GM12878 (cell line): ENCODE measurements around the gene NCBP2. TPM values are rescaled to one million over a fixed set of nuclear protein-coding genes. Genes with fewer than 3 reads are reported as not detected.

Experiments used
- ATAC-seq: fragments of 200-7000 bp; cut with Tn5 transposase; 3 replicates; pipeline ENCODE4 v1.9.1; 2020; ENCODE audit warnings: mild to moderate bottlenecking, moderate library complexity
- BruUV-seq: library from RNA; stranded (reverse); fragments of 400-500 nt; replicated peaks from 2 replicates; lab custom pipeline; 2021; lab: Mats Ljungman, UMichigan
- CTCF ChIA-PET: fragments of 300-600 bp; sonication (Branson Sonifier 250); formaldehyde crosslinking; extraction: SDS; loops from one replicate; lab custom pipeline; 2021; ENCODE audit warnings: inconsistent platforms; lab: Yijun Ruan, JAX
- POLR2A ChIA-PET: fragments of 350-600 bp; formaldehyde crosslinking; extraction: SDS; loops from one replicate; lab custom pipeline; 2021; ENCODE audit warnings: inconsistent platforms; lab: Charles Lee
- RAD21 ChIA-PET: fragments of 300-600 bp; sonication (Branson Sonifier 250); formaldehyde crosslinking; loops from one replicate; lab custom pipeline; 2023; ENCODE audit warnings: antibody characterized with exemption; ENCODE audit not compliant: unreplicated experiment; lab: Charles Lee
- SMC1A ChIA-PET: fragments of 300-600 bp; sonication (Branson Sonifier 250); formaldehyde crosslinking; loops from one replicate; lab custom pipeline; 2023; ENCODE audit not compliant: unreplicated experiment, uncharacterized antibody; lab: Charles Lee
- DNase-seq: peaks from one replicate; pipeline ENCODE4 v3.0.0-alpha.2; 2011; ENCODE audit warnings: low read depth, low spot score
- FAIRE-seq: peaks from 3 replicates; lab custom pipeline; 2011; peaks lifted over from hg19 to GRCh38; lab: Jason Lieb, UNC
- H2AFZ ChIP-seq: 2 replicates; pipeline ENCODE4 v1.6.0; 2011; ENCODE audit warnings: low read depth, low read length, control low read depth; ENCODE audit not compliant: control insufficient read depth
- H3K27ac ChIP-seq: 2 replicates; pipeline ENCODE4 v1.5.1; 2011; ENCODE audit warnings: control low read depth; ENCODE audit not compliant: control insufficient read depth, insufficient read depth
- H3K27me3 ChIP-seq, 2 experiments: replicated peaks in 1 of 2; 2 replicates each; pipeline versions ENCODE4 v1.6.0 to v1.6.1; 2011; ENCODE audit warnings: low read length in 1 of 2; ENCODE audit not compliant: control insufficient read depth in 2 of 2, insufficient read depth in 2 of 2
- H3K36me3 ChIP-seq, 2 experiments: 2 replicates each; pipeline ENCODE4 v1.5.1; 2011; ENCODE audit warnings: low read length in 1 of 2; ENCODE audit not compliant: control insufficient read depth in 2 of 2, insufficient read depth in 2 of 2
- H3K4me1 ChIP-seq: 2 replicates; pipeline ENCODE4 v1.6.1; 2011; ENCODE audit warnings: mild to moderate bottlenecking, low read length, moderate library complexity, mixed read lengths; ENCODE audit not compliant: control insufficient read depth, insufficient read depth
- H3K4me2 ChIP-seq: 2 replicates; pipeline ENCODE4 v1.6.0; 2011; ENCODE audit warnings: control low read depth; ENCODE audit not compliant: control insufficient read depth, insufficient read depth
- H3K4me3 ChIP-seq: fragments of 200-600 bp; sonication (generic); 2 replicates; pipeline ENCODE4 v1.5.1; 2016
- H3K79me2 ChIP-seq: 2 replicates; pipeline ENCODE4 v1.6.0; 2011; ENCODE audit warnings: low read length; ENCODE audit not compliant: control insufficient read depth, insufficient read depth
- H3K9ac ChIP-seq: 2 replicates; pipeline ENCODE4 v1.8.0; 2011; ENCODE audit warnings: low read length, control low read depth, mixed read lengths; ENCODE audit not compliant: control insufficient read depth, insufficient read depth
- H3K9me3 ChIP-seq: replicated peaks from 3 replicates; pipeline ENCODE4 v1.5.1; 2011; ENCODE audit warnings: mild to moderate bottlenecking, low read length; ENCODE audit not compliant: control insufficient read depth, insufficient read depth
- H4K20me1 ChIP-seq: 2 replicates; pipeline ENCODE4 v1.6.0; 2011; ENCODE audit not compliant: control insufficient read depth, insufficient read depth
- BHLHE40 ChIP-seq, 2 experiments: fragments of 450-650 bp in 1 of 2; IDR thresholded peaks; 2 replicates each; pipeline ENCODE4 v1.6.1; 2011 to 2017; ENCODE audit warnings: low read depth in 2 of 2, borderline replicate concordance in 1 of 2, improper control_type of control experiment in 1 of 2, low read length in 1 of 2, mild to moderate bottlenecking in 1 of 2
- FOXM1 ChIP-seq: IDR thresholded peaks from 2 replicates; pipeline ENCODE4 v1.6.1; 2012; ENCODE audit warnings: low read depth, mild to moderate bottlenecking, inconsistent platforms, low read length, moderate library complexity
- GATAD2B ChIP-seq: fragments of 450-650 bp; conservative IDR thresholded peaks from 2 replicates; pipeline ENCODE4 v1.6.1; 2017; ENCODE audit warnings: low read depth, mild to moderate bottlenecking, moderate library complexity
- IRF3 ChIP-seq: fragments of 450-650 bp; IDR thresholded peaks from 2 replicates; pipeline ENCODE4 v1.6.1; 2014; ENCODE audit warnings: mild to moderate bottlenecking
- KDM1A ChIP-seq: fragments of 200-600 bp; sonication (generic); IDR thresholded peaks from 2 replicates; pipeline ENCODE4 v1.6.1; 2016; ENCODE audit warnings: borderline replicate concordance
- MXI1 ChIP-seq: fragments of 150-350 bp; IDR thresholded peaks from 2 replicates; pipeline ENCODE4 v1.6.1; 2011; ENCODE audit warnings: low read depth, mild to moderate bottlenecking, inconsistent platforms, low read length, improper control_type of control experiment
- NR2F1 ChIP-seq: fragments of 450-650 bp; conservative IDR thresholded peaks from 2 replicates; pipeline ENCODE4 v1.6.1; 2017; ENCODE audit warnings: mild to moderate bottlenecking
- REST ChIP-seq: IDR thresholded peaks from 2 replicates; pipeline ENCODE4 v1.6.1; 2012; ENCODE audit warnings: mild to moderate bottlenecking, low read depth, low read length
- SREBF1 ChIP-seq: IDR thresholded peaks from 2 replicates; pipeline ENCODE4 v1.6.1; 2012; ENCODE audit warnings: mild to moderate bottlenecking, low read length
- YBX1 ChIP-seq: fragments of 450-650 bp; IDR thresholded peaks from 2 replicates; pipeline ENCODE4 v1.6.1; 2016; ENCODE audit warnings: antibody characterized with exemption
- ZNF384 ChIP-seq: IDR thresholded peaks from 2 replicates; pipeline ENCODE4 v1.6.1; 2012; ENCODE audit warnings: low read depth, mild to moderate bottlenecking, low read length, improper control_type of control experiment, borderline replicate concordance
- WGBS: methylation state at CpG from one replicate; pipeline ENCODE4 v1.1.6; 2016; ENCODE audit warnings: low lambda C conversion rate; ENCODE audit not compliant: insufficient replicate concordance, insufficient coverage; ENCODE audit errors: missing lambda C conversion rate; 5-methylcytosine and 5-hydroxymethylcytosine counted together
- in situ Hi-C: fragments of 300-500 bp; cut with MboI; formaldehyde crosslinking; loops from 9 replicates; pipeline ENCODE4 v1.14.3; 2018; ENCODE audit warnings: mixed read lengths
- intact Hi-C: fragments of 100-400 bp; cut with micrococcal nuclease; formaldehyde crosslinking; loops from one replicate; pipeline ENCODE4 v1.14.2; 2022; ENCODE audit not compliant: unreplicated experiment
- polyA plus RNA-seq, 11 experiments: library from polyadenylated mRNA; depleted of rRNA in 4 of 11; unstranded in 6 of 11; stranded (reverse) in 5 of 11; fragments of >200 nt; fragmentation: Nextera tagmentation in 4 of 11; fragmentation: Illumina TruSeq in 1 of 11; extraction: Ambion mirVana in 4 of 11; extraction: Trizol in 1 of 11; gene quantifications; 1 replicate in 1 of 11; 2 replicates in 10 of 11; pipeline versions ENCODE4 v1.2.1 to v1.2.3, GENCODE V29; 2011 to 2016; ENCODE audit warnings: inconsistent platforms in 2 of 11, missing spikeins in 2 of 11, low read depth in 1 of 11
- total RNA-seq, 4 experiments: library from RNA; depleted of rRNA in 3 of 4; stranded (reverse); fragments of >200 nt in 3 of 4; fragmentation: Illumina TruSeq in 1 of 4; extraction: Trizol in 1 of 4; gene quantifications; 2 replicates each; pipeline versions ENCODE4 v1.2.1 to v1.2.3, GENCODE V29; 2013 to 2021

The NCBP2 gene
- total and polyA plus RNA-seq, 10 of the 15 experiments (the other 5 are each of a cell fraction or from before 2014, with no cell fraction given) = 59.6 to 136 (median 96.4) TPM

DNA sequence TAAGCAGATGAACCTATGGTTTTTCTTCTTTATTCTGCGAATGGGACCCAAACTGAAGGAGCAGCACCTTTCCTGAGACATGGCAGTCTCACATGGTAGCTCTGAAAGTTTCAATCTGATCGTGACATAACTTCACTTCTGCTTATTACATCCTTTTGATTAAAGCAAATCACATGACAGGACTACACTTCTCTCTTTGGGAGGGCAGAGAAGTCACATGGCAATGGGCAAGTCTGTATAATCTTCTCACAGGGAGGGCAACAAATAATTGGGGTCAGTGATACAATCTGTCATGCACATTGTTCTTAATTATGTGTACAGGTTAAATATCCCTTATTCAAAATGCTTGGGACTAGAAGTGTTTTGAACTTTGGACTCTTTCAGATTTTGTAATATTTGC, 21.6 kb downstream of the NCBP2 start (continued):
- TF ChIP-seq FOXM1 (no peak), YBX1 (no peak), BHLHE40 (IDR thresholded peaks at IDR 0.05; ENCODE audit: borderline replicate concordance in 1 of 2, low read depth in 2 of 2, low read length in 1 of 2) (peak in 1 of 2 experiments; percentile 46; a peak in 2 of 4 replicates)

DNA sequence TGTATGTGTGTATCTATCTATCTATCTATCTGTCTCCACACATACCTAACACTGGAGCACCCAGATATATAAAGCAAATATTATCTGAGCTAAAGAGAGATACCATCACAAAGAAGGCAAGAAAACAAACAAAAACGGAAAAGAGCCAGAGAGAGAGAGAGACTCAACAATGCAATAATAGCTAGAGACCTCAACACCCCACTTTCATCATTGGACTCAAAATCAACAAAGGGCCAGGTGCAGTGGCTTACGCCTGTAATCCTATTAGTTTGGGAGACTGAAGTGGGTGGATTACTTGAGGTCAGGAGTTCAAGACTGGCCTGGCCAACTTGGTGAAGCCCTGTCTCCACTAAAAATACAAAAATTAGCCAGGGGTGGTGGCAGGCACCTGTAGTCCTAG, 23.4 kb downstream of the NCBP2 start:
- Histone ChIP-seq H3K27ac (no peak overlapping the region), H3K27me3 (no peaks in the 10 kb centered on the region), H3K36me3 (peaks cover 2 to 7% of the 10 kb centered on the region in 2 experiments; a peak in 3 of 4 replicates), H3K79me2 (no peaks in the 10 kb centered on the region)
- no peak for TF ChIP-seq GATAD2B
- no peak for TF ChIP-seq REST
- TF ChIP-seq KDM1A = no peak
- no peak for TF ChIP-seq NR2F1
- TF ChIP-seq IRF3 = no peak
- no peak for TF ChIP-seq MXI1
- TF ChIP-seq ZNF384 = no peak
- no peak for TF ChIP-seq SREBF1
- TF ChIP-seq, all 136 proteins: peak for 0
- H3K4me2 ChIP-seq = no peak overlapping the region
- H2AFZ ChIP-seq = no peak overlapping the region
- no peak for DNase-seq
- intact Hi-C loops = no loop called here
- H4K20me1 ChIP-seq = no peaks in the 10 kb centered on the region
- ChIA-PET CTCF (interaction anchor here (0.7 kb wide), 3 partner anchors 10 to 234 kb away, joined by 3 read pairs; no protein-coding TSS in a partner anchor), RAD21 (no interaction called here), POLR2A (no interaction called here), SMC1A (no interaction called here)
- FAIRE-seq = no peak
- in situ Hi-C loops = no loop called here
- ATAC-seq = no peak
- H3K9ac ChIP-seq = no peak overlapping the region
- 78% methylated on average over 2 of the region's 2 CpGs for WGBS
- H3K4me3 ChIP-seq = no peak overlapping the region
- no TSS peak for BruUV-seq
- H3K4me1 ChIP-seq = peaks cover 4% of the 10 kb centered on the region; the same call in 1 of the 2 replicates
- no peaks in the 10 kb centered on the region; the same call in 2 of the 3 replicates for H3K9me3 ChIP-seq
